ENCODE data around the gene LUC7L2. TPM values are rescaled to one million over a fixed set of nuclear protein-coding genes. Genes with fewer than 3 reads are reported as not detected.

Gene LUC7L2
- total and polyA plus RNA-seq, 10 donors = 34.0 to 105 (median 77.7) TPM

DNA sequence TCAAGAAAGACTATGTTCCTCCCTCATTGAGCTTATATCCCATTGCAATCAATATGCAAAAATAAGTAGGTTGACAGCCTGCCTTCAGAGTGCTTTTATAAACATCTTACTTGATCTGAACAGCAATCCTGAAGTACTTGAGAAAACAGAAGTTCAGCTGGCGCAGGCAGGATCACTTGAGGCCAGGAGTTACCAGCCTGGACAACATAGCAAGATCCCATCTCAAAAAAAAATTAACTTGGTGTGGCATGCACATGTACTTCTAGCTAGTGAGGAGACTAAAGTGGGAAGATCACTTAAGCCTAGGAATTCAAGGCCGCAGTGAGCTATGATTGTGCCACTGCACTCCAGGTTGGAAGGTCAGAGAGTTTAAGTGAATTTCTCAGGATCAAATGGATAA is 30.1 kb downstream of the LUC7L2 start:
- DNase-seq = no peak
- Histone ChIP-seq H3K9me3 (no peaks in the 10 kb centered on the region), H3K4me1 (peaks cover 0 to 19% (median 9%) of the 10 kb centered on the region in 6 donors), H3K27me3 (replicated peaks in 1 of 7) (no peaks in the 10 kb centered on the region), H3K27ac (no peak overlapping the region), H3K4me3 (no peak overlapping the region), H3K36me3 (peaks cover 0 to 100% (median 41%) of the 10 kb centered on the region in 6 donors)
- TF ChIP-seq POLR2AphosphoS5 (IDR thresholded peaks at IDR 0.05) (no peak), POLR2A (IDR thresholded peaks at IDR 0.05) (no peak)
- TF ChIP-seq, protein P1, sequence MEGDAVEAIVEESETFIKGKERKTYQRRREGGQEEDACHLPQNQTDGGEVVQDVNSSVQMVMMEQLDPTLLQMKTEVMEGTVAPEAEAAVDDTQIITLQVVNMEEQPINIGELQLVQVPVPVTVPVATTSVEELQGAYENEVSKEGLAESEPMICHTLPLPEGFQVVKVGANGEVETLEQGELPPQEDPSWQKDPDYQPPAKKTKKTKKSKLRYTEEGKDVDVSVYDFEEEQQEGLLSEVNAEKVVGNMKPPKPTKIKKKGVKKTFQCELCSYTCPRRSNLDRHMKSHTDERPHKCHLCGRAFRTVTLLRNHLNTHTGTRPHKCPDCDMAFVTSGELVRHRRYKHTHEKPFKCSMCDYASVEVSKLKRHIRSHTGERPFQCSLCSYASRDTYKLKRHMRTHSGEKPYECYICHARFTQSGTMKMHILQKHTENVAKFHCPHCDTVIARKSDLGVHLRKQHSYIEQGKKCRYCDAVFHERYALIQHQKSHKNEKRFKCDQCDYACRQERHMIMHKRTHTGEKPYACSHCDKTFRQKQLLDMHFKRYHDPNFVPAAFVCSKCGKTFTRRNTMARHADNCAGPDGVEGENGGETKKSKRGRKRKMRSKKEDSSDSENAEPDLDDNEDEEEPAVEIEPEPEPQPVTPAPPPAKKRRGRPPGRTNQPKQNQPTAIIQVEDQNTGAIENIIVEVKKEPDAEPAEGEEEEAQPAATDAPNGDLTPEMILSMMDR (IDR thresholded peaks at IDR 0.05 in 8 of 11, conservative IDR thresholded peaks at IDR 0.05 in 3 of 11) = no peak
- 93 to 99% (median 95%) methylated on average over 2 of the region's 2 CpGs for WGBS, 5 donors
- intact Hi-C loops (cut with DNase I; ENCODE audit: low total_unique reads) = no loop called here

DNA sequence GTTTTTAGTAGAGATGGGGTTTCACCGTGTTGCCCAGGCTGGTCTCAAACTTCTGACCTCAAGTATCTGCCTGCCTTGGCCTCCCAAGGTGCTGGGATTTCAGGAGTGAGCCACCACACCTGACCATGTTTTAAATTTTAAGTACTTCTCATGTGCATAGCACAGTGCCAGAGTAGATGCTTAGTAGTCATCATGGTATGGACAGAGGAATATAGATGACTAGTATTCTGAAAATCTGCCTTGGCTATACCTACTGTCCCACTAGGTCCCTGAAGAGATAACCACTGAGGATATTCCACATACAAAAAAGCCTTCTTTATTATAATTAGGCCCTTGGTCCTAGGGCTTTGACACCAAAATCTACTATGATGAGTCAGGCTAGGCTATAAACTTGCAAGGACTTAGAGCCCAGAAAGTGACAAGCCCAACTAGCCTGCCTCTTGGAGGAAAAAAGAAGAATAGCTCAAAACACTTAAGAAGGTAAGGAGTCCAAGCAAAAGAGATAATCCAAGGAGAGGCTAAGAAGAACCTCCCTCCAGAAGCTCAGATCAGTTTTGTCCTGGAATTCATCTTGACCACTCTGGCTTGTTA is 34.0 kb downstream of the LUC7L2 start:
- 94 to 100% (median 97%) methylated on average over 1 of the region's 1 CpG for WGBS, 5 donors
- Histone ChIP-seq H3K36me3 (peaks cover 0 to 98% (median 37%) of the 10 kb centered on the region in 6 donors), H3K27ac (no peak overlapping the region), H3K9me3 (no peaks in the 10 kb centered on the region), H3K4me1 (peaks cover 0 to 38% (median 8%) of the 10 kb centered on the region in 6 donors), H3K27me3 (replicated peaks in 1 of 7) (no peaks in the 10 kb centered on the region), H3K4me3 (no peak overlapping the region)
- intact Hi-C loops (cut with DNase I; ENCODE audit: low total_unique reads) = no loop called here
- TF ChIP-seq, protein P1 (IDR thresholded peaks at IDR 0.05 in 8 of 11, conservative IDR thresholded peaks at IDR 0.05 in 3 of 11) = no peak
- TF ChIP-seq POLR2A (IDR thresholded peaks at IDR 0.05) = no peak
- TF ChIP-seq POLR2AphosphoS5 (IDR thresholded peaks at IDR 0.05) = no peak
- no peak for DNase-seq

DNA sequence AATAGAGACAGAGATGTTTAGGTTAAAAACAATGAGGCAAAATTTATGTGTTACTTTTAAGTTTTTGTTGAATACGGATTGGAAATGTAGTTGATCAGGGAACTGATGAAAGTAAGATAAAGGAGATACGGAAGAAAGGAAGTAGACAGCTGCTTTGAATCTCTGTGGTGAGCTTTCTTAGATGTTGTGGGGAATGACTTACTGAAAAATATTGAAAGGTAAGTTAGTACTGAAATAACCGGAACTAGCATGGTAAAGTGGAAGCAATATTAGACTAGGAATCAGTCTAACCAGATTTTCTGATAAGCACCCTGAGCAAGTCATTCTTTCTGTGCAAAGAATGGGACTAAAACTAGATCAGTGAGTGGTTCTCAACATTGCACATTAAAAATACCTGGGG is 34.8 kb downstream of the LUC7L2 start:
- Histone ChIP-seq H3K4me3 (no peak overlapping the region), H3K27me3 (replicated peaks in 1 of 7) (no peaks in the 10 kb centered on the region), H3K4me1 (peaks cover 0 to 38% (median 8%) of the 10 kb centered on the region in 6 donors), H3K27ac (no peak overlapping the region), H3K9me3 (no peaks in the 10 kb centered on the region), H3K36me3 (peaks cover 0 to 98% (median 41%) of the 10 kb centered on the region in 6 donors)
- 61 to 81% (median 68%) methylated on average over 3 of the region's 3 CpGs for WGBS, 5 donors
- intact Hi-C loops (cut with DNase I; ENCODE audit: low total_unique reads) = no loop called here
- TF ChIP-seq, protein P1 (IDR thresholded peaks at IDR 0.05 in 8 of 11, conservative IDR thresholded peaks at IDR 0.05 in 3 of 11) = no peak
- no peak for DNase-seq

DNA sequence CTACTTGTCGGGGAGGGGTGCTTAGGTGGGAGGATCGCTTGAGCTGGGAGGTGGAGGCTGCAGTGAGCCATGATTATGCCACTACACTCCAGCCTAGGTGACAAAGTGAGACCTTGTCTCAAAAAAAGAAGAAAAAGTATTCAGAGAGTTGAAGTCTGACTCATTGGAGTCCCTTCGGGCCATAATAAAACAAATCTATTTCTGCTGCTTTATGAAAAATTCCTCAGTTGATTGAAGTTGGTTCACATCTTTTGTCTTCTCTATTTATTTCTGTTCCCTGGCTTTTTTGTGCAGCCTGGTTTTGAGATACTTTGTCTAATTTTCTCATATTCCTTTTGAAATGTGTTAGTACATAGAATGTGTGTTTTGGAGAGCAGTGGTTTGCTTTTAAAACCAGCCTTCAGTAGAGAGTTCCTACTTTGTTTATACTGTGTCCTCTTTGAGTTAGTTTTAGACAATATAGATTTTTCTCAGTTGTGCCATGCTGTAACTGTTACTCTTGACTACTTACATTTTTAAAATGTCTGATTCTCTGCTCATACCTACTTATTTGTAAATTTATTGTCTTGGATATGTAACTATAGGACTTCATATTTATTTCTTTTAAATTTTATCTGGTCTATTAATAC is 36.7 kb downstream of the LUC7L2 start:
- Histone ChIP-seq H3K27me3 (replicated peaks in 1 of 7) (no peaks in the 10 kb centered on the region), H3K9me3 (no peaks in the 10 kb centered on the region), H3K27ac (no peak overlapping the region), H3K4me1 (peaks cover 0 to 35% (median 8%) of the 10 kb centered on the region in 6 donors), H3K36me3 (peaks cover 0 to 98% (median 48%) of the 10 kb centered on the region in 6 donors), H3K4me3 (no peak overlapping the region)
- no peak for DNase-seq
- TF ChIP-seq, protein P1 (IDR thresholded peaks at IDR 0.05 in 8 of 11, conservative IDR thresholded peaks at IDR 0.05 in 3 of 11) = no peak
- TF ChIP-seq POLR2A (IDR thresholded peaks at IDR 0.05) = no peak
- intact Hi-C loops (cut with DNase I; ENCODE audit: low total_unique reads) = no loop called here
- 92 to 99% (median 97%) methylated on average over 3 of the region's 3 CpGs for WGBS, 5 donors
